Vagina (tissue), 2 donors: Measurements from ENCODE around the gene MLKL.

Experiments
- CTCF ChIP-seq, 3 experiments: fragments of 450-650 bp in 2 of 3; fragments of 200-600 bp in 1 of 3; sonication (generic) in 1 of 3; IDR thresholded peaks; one replicate each; pipeline ENCODE4 v1.5.1; 2017 to 2019; ENCODE audit warnings: antibody characterized with exemption in 3 of 3, mild to moderate bottlenecking in 2 of 3, moderate library complexity in 2 of 3
- POLR2A ChIP-seq, 2 donors: fragments of 450-650 bp; IDR thresholded peaks; one replicate each; pipeline ENCODE4 v1.6.1; 2017; ENCODE audit warnings: antibody characterized with exemption in 2 of 2, mild to moderate bottlenecking in 2 of 2, moderate library complexity in 2 of 2
- POLR2AphosphoS5 ChIP-seq, 2 donors: sonication (generic); formaldehyde crosslinking; IDR thresholded peaks; one replicate each; pipeline ENCODE4 v1.9.0; 2017; ENCODE audit warnings: antibody characterized with exemption in 2 of 2, mild to moderate bottlenecking in 2 of 2, low read depth in 1 of 2; ENCODE audit not compliant: insufficient read depth in 1 of 2

DNA sequence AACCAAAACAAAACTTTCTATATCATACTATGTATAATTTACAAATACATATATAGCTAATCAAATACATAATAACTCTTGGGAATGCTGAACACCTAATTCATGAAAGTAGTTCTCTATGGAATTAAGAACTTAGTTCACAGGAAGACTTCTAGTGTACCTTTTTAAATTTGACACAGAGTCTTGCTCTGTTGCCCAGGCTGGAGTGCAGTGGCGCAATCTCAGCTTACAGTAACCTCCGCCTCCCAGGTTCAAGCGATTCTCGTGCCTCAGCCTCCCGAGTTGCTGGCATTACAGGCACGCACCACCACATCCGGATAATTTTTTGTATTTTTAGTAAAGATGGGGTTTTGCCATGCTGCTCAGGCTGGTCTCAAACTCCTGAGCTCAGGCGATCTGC is 58.7 kb downstream of the MLKL start:
- TF ChIP-seq CTCF (IDR thresholded peaks at IDR 0.05) (no peak), POLR2A (IDR thresholded peaks at IDR 0.05) (no peak), POLR2AphosphoS5 (IDR thresholded peaks at IDR 0.05; ENCODE audit: insufficient read depth in 1 of 2, low read depth in 1 of 2) (no peak)
